GM18502 (cell line): ENCODE results near the gene U2AF2.

Experiments
- ATAC-seq: cut with Tn5 transposase; IDR thresholded peaks from one replicate; pipeline ENCODE4 v1.9.1; 2021; ENCODE audit warnings: mild to moderate bottlenecking; ENCODE audit not compliant: unreplicated experiment, poor library complexity

Gene U2AF2

DNA sequence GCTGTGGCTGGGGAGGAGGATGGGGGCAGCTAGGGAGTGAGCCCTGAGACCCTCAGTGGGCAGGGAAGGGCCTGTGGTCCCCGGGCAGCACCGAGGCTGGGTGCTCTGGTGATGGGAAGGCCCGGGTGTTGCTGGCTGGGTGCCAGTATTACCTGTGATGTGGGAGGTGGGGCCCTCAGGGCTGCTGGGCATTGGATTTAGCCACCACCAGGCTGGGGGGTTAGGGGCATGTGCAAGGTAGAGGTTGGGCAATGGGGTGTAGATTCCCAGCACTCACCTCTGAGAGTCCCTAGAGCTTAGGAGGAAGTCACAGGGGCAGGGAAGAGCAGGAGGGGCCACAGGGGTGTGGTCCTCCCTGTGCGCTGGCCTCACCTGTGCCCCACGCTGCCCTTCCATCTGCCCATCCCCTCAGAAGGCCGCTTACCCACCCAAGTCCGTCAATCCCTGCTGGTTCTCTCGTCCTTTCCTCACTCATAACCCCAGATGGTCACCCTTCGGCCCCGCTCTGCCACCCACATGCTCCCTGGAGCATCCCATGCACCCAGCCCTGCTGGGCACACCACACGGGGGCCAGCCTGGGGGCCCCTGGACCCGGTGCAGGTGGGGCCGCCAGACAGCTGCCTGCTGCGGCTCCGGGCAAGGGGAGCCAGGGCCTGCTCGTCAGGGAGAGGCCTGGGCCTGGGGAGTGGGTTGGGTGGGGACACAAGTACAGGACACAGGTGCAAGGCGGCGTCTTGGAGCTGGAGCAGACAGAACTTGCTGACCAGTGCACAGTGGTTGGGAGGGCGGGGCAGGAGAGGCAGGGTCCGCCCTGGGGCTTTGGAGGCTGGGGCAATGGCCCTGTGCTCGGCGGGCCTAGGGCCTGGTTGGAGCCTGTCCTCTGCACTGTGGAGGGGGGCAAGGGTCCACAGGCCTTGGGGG is 32.7 kb downstream of the U2AF2 start:
- ATAC-seq, result no peak

DNA sequence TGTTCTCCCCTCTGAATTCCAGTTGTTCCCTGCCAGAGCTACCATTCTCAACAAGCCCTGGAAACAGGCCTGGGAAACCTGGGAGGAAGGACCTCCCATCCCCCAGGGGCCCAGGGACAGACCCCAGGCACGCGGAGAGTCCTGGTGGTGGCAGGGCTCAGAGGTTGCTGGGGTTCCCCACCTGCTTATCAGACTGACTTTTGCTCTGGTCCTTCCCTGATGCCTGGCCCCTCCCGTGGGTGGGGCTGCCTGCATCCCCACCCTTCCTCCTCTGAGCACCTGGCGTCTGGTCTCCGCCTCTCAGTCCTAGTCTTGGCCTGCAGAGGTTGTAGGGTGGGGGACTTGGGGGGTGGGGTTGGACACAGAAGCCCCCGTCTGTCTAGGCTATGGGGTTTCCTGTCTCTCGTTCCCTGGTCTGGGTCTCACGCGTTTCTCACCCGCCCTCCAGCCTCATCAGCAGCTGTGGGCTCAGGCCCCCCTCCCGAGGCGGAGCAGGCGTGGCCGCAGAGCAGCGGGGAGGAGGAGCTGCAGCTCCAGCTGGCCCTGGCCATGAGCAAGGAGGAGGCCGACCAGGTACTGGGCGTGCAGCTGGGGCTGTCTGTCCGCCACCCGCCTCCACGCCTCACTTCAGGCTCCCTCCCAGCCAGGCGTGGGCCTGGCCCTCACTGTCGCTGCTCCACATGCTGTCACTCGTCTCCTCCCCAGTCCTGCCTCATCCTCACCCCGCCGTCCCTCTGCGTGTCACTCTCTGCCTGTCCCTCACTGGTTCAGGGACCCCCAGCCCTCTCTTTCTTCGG is 33.8 kb downstream of the U2AF2 start:
- no peak for ATAC-seq

DNA sequence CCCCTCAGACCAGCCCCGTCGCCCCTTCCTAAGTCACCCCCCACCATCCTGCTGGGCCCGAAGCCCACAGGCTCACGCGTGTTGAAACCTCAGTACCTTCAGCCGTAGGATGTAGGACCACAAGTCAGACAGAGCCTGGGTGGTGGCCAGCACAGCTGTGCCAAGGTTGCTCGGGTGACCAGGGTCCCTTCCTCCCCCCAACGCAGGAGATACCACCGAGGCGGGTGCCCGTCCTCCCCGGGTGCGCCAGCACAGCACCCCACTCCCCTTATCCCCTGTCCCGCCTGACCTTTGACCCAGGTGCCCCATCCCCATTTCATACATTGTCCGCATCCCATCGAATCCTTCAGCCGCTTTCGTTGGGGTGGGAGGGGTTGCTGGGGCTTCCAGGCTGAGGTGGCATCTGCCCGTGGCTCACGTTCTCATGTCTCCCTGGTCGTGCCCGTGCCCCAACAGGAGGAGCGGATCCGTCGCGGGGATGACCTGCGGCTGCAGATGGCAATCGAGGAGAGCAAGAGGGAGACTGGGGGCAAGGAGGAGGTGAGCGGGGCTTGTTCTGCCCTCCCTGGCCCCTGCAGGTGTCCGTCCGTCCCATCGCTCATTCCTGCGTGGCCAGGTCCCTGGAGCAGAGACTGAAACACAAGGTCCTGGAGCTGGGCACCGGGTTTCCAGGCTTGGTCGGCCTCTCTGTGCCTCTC is 34.7 kb downstream of the U2AF2 start:
- no peak for ATAC-seq

DNA sequence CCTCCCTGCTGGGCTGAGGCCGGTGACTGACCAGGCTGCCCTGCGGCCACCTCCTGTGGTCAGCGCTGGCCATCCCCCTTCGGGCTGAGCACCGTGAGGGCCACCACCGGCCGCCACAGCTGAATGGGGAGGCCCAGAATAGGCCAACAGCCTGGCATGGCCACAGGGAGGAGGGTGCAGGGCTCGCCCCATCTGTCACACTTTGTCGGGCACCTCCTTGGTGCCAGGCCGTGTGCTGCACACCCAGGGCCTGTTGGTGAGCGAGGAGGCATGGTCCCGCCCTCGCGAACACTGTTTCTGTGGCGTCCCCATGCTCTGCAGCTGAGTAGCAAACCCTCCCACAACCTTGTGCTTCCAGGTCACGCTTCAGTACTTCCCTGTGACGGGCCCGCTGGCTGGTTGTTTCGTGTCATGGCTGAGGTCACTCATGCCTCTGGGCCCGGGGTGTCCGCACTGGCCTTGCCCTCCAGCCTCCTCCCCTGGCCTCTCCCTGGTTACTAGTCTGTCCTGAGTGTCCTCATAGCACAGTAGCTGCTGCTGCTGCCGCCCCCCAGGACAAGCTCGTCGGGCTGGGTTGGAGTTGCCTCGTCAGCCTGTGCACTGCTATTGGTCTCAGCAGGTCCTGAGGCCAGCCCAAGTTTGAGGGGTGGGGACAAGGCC is 35.4 kb downstream of the U2AF2 start:
- ATAC-seq, result no peak

DNA sequence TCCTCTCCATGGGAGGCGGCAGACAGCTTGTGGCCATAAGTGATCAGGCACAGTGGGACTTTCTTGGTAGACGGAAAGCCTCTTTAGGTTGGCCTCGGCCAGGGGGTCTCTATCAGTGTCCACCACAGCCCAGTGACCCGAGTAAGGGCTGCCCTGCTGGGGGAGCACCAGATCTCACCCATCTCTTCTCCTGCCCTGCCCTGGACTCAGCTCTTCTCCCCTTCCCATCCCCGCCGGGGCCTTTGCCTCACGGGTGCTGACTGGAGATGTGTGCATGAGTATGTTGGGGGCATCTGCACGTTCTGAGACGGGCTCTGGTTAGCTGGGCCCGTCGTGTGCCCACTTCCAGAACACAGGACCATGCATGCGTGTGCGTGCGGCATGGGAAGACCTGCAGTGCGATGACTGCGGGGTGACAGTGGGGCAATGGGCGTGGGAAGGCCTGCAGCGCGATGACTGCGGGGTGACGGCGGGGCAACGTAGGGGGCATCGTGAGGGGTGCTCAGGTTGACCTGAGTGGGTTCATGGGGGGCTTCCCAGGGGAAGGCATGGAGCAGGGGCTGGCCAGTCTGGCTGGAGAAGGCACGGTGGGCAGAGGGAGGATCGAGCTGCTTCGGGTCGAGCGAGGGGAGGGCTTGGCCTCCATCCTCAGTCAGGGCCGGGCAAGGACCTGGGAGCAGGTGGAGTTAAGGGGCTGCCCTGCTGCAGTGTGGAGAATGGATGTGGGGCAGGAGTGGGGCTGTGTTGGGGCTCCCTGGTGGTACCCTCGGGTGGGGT is 36.1 kb downstream of the U2AF2 start:
- ATAC-seq, result no peak

DNA sequence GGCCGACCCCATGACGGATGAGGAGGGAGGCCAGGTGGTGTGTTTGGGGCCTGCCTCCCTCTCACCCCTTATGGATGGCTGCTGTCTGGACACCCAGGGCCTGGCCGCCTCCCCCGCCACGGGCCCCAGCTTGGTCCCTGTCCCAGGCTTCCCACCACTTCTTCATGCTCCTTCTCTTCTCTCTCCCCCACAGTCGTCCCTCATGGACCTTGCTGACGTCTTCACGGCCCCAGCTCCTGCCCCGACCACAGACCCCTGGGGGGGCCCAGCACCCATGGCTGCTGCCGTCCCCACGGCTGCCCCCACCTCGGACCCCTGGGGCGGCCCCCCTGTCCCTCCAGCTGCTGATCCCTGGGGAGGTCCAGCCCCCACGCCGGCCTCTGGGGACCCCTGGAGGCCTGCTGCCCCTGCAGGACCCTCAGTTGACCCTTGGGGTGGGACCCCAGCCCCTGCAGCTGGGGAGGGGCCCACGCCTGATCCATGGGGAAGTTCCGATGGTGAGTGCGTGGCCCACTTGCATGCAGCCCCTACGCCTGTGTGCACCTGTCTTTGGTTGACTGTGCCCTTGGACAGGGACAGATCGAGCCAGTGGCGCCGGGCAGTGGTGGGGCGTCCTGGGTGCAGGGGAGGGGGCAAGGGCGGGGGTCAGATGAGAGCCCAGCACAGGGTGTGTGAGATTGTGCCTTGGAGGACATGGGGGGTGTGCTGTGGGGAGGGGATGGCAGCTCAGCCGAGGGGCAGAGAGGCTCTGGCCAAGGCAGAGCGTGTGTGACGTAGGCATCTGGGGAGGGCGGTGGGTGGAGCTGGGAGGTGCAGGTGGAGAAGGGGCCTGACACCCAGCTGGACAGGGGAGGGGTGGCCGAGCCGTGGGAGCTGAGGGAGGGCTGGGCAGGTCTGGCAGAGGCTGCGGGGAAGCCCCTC is 37.0 kb downstream of the U2AF2 start:
- no peak for ATAC-seq

DNA sequence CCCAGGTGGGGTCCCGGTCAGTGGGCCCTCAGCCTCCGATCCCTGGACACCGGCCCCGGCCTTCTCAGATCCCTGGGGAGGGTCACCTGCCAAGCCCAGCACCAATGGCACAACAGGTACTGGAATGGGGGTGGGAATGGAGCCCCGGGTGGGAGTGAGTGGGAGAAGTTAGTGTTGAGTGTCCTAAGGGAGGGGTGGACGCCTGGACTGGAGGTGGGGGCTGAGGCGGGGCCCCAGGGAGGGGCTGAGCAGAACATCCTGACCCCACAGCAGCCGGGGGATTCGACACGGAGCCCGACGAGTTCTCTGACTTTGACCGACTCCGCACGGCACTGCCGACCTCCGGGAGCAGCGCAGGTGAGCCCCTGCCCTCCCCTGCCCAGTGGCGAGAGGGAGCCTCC is 37.8 kb downstream of the U2AF2 start:
- no peak for ATAC-seq

DNA sequence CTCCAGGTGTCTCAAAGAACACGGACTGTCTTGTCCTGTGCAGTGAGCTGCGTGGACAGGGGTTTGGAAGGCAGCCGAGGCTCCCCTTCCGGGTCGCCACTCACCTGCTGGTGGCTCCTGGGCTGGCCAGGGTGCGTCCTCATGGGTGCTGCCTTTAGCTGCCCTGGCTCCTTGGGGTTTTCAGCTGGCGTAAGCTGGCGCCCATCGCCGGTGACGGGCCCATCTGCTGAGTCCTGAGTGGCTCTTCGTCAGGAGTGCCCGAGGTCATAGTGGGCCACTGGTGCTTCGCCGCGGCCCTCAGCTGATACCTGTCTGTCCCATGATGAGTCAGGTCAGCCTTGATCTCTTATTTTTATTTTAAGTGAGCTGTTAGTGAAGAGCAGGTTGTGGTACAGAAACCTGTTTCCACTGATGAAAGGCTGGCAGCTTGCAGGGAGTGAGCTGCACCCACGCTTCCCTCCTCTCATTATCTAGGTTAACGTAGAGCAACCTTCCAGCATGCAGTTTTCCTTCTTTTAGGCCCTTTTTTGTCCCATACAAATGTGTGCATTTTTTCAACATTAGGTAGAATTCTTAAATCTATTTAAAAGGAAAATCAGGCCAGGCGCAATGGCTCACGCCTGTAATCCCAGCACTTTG is 38.6 kb downstream of the U2AF2 start:
- no peak for ATAC-seq

DNA sequence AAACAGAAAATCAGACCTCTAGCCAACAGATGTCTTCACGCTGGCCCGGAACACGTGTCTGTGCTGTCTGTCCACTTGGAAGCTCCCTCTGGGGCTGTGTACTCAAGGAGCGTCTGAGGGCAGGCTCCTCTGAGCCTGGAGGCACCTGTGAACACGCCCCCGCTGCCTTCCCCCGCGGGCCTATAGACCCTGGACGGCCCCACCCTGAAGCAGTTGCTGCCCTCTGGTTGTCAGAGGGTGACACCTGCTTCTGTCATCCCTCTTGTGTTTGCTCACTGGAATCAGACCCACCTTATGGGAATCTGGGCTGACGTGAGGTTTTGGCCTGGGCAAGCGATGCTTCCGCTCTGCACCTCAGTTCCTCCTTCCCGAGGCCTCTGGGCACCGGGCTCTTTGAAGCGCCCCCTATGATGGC is 39.4 kb downstream of the U2AF2 start:
- ATAC-seq, result no peak

DNA sequence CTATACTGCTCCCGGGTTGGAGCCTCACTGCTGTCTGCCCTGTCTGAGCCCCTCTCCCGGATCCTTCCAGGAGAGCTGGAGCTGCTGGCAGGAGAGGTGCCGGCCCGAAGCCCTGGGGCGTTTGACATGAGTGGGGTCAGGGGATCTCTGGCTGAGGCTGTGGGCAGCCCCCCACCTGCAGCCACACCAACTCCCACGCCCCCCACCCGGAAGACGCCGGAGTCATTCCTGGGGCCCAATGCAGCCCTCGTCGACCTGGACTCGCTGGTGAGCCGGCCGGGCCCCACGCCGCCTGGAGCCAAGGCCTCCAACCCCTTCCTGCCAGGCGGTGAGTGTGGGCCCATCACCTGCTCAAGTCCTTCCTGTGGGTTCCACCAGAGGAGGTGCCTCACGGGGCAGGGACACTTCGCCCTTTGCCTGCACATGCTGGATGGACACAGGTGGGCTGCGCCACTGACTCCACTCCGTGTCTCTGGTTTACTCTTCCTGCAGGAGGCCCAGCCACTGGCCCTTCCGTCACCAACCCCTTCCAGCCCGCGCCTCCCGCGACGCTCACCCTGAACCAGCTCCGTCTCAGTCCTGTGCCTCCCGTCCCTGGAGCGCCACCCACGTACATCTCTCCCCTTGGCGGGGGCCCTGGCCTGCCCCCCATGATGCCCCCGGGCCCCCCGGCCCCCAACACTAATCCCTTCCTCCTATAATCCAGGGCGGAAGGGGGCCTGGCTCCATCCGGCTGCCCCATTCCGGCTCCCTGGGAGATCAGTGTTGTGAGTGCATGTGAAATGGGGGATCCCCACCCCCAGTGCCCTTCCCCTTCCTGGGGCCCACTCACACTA is 40.0 kb downstream of the U2AF2 start:
- no peak for ATAC-seq

DNA sequence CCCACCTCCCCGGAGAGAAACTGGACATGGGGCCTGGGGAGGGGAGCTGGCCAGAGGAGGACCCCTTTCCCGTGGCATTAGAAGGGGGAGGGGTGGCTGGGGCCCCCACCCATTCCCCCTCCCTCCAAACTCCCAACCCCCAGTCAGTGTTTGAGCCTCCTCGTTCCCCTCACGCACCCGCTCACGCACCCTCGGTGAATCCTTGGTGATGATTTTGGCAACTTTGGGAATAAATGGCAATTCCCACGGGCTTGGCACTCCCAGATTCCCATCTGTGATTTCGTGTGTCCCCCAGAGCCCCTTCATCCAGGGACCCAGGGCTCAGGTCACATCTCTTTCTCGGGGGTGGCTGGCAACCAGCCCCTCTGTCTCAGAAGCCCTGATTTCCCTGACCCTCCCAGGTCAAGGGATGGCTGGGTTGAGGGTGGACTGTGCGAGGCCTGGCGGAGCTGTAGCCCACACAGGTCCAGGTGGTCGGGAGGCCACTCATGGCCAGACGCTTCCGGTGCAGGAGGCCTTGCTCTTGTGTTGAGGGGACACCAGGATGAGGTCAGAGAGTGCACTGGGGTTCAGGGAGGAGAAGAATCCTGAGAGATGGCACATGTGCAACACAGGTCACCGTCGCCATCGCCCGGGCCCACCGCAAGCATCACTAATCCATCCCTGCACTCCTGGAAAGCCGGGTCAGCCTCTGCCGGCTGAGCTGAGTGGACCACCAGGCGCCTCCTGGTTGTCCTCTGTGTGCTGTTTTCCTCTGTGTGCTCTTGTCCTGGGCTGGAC is 40.9 kb downstream of the U2AF2 start:
- no peak for ATAC-seq

DNA sequence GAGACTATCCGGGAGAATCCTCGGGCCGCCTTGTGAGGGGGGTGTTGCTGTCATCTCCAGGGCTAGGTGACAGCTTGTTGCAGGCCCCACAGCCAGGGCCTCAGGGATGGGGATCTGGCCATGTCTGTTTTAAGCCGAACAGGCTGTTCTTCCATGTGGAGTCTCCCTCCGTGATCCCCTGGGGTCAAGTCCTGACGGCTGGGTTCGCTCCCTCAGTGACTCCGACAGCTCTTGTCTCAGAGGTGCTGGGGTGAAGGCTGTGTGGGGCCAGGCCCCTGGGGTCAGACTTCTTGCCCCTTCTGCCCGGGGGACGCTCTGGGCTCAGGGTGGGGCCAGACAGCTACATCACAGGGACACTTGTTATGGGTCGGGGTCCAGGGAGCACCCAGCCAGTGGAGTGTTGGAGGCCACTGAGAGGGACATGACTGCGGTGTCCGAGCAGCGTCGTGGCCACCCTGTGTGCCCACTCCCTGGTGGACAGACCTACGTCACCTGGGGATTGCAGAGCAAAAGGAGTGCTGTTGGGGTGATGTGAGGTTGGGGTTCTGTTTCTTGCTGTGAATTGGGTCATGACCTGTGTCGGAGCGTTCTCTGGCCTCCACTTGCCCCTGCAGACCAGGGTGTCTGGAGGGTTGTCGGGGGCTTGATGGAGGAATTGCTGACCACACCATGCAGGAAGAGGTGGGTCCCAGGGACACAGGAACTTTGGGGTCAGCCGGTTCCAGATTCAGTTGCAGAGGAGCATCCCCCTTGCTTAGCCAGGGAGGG is 41.6 kb downstream of the U2AF2 start:
- ATAC-seq, result no peak

DNA sequence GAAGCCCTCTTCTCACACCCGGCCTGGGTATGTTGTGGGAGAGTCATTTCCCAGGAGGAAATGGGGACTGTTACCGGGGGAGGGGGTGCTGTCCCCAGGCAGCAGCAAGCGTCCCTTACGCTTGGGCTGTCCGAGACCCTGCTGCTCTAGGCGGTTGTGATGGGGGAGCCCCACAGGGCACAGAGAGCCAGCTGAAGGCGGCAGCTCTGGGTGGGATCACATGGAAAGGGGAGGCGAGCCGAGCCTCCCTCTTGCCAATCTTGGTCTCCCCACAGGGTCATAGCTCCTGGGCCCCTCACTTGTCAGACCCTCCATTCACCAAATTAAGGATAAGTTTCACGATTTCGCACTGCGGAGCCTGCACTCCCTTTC is 42.2 kb downstream of the U2AF2 start:
- ATAC-seq, result no peak

DNA sequence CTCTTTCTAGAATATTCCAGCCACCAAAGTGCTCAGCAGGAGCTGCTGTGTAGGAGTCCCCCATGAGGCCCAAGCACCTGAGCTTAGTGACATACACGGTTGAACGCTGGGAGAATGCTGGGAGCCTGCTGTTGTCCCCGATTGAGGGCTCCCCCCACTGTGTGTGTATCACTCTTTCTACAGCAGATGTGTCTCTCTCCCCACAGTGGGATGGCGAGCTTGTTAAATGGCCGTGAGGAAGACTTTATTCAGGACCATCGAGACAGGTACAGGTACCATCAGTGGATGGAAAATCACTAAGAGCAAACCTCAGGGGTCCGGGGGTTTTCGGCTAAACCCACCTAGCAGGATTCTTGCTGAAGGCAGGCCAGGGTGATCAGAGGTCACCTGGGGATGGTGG is 42.9 kb downstream of the U2AF2 start:
- ATAC-seq, result no peak

DNA sequence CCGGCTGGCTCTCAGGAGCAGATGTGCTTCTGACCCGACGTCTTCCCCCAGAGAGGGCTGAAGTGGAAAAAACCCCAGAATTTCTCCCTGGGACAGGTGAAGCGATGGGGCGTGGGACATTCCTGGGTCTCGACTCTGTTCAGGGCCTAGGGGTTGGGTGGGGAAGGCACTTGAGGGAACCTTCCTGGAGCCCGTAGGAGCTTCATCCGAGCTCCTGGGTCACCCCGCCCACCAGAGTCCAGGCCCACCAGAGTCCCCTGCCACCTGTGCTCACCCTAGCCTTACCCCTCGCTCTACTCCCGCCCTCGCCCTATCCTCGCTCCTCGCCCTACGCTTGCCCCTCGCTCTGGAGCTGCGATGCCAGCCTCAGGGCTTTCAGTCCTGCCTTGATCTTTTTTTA is 43.4 kb downstream of the U2AF2 start:
- no peak for ATAC-seq

DNA sequence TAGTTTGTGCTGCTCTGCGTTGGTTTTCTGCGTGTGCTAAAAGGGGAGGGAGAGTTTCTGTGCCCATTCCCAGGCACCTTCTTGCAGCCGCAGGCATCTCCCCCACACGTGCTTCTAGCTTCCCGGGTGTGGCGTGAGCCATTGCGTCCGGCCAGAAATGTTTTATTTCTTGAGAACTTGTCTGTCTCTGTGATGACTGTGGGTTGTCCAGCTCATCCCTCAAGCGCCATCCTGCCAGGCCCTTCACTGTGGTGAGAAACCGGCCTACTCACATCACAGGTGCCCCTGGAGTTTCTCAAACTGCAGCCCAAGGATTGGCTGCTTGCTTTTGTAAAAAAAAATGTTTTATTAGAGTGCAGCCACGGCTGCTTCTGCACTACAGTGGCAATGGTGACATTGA is 44.4 kb downstream of the U2AF2 start:
- ATAC-seq, result no peak
